ENCODE results near the gene KDM1B.

The KDM1B gene

DNA sequence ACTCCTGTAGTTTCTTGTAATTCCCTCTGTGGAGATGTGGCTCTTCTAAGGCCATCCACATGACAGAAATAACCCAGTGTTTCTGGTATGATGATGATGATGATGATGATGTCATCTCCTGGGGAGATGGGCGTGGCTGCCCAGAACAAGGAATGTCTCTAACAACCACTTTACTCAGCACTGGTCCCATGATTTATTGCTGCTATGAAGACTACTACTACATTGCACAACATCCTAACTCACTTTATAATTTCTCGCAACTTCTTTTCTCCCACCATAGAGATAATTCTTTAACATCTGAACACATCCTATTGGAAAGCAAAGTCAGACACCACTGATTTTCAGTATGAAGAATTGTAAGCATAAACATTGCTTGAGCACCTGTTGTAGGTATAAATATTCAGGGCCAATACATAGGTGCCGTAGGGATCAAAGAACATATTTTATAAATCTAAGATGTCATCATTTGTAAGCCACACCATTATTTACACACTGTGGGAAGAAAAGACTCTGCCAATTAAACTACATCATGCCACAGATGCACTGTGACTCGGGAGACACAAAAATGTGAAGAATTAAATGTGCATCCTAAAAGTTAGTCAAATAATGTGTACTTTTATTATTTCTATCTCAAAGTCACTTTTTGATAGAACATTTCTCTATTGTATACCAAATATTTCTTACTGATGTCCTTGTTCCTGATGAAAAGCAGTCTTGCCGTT, 6.8 kb upstream of the KDM1B start (continued):
- TF ChIP-seq, protein P1, sequence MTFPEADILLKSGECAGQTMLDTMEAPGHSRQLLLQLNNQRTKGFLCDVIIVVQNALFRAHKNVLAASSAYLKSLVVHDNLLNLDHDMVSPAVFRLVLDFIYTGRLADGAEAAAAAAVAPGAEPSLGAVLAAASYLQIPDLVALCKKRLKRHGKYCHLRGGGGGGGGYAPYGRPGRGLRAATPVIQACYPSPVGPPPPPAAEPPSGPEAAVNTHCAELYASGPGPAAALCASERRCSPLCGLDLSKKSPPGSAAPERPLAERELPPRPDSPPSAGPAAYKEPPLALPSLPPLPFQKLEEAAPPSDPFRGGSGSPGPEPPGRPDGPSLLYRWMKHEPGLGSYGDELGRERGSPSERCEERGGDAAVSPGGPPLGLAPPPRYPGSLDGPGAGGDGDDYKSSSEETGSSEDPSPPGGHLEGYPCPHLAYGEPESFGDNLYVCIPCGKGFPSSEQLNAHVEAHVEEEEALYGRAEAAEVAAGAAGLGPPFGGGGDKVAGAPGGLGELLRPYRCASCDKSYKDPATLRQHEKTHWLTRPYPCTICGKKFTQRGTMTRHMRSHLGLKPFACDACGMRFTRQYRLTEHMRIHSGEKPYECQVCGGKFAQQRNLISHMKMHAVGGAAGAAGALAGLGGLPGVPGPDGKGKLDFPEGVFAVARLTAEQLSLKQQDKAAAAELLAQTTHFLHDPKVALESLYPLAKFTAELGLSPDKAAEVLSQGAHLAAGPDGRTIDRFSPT (tag by site-specific recombination; IDR thresholded peaks at IDR 0.05) = no peak
- no peak for TF ChIP-seq ZNF777 (tag by site-specific recombination; IDR thresholded peaks at IDR 0.05; ENCODE audit: borderline replicate concordance)
- TF ChIP-seq, protein P2, sequence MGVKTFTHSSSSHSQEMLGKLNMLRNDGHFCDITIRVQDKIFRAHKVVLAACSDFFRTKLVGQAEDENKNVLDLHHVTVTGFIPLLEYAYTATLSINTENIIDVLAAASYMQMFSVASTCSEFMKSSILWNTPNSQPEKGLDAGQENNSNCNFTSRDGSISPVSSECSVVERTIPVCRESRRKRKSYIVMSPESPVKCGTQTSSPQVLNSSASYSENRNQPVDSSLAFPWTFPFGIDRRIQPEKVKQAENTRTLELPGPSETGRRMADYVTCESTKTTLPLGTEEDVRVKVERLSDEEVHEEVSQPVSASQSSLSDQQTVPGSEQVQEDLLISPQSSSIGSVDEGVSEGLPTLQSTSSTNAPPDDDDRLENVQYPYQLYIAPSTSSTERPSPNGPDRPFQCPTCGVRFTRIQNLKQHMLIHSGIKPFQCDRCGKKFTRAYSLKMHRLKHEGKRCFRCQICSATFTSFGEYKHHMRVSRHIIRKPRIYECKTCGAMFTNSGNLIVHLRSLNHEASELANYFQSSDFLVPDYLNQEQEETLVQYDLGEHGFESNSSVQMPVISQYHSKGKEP (tag by site-specific recombination; IDR thresholded peaks at IDR 0.05) = no peak
- TF ChIP-seq, protein P3, sequence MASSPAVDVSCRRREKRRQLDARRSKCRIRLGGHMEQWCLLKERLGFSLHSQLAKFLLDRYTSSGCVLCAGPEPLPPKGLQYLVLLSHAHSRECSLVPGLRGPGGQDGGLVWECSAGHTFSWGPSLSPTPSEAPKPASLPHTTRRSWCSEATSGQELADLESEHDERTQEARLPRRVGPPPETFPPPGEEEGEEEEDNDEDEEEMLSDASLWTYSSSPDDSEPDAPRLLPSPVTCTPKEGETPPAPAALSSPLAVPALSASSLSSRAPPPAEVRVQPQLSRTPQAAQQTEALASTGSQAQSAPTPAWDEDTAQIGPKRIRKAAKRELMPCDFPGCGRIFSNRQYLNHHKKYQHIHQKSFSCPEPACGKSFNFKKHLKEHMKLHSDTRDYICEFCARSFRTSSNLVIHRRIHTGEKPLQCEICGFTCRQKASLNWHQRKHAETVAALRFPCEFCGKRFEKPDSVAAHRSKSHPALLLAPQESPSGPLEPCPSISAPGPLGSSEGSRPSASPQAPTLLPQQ (tag by site-specific recombination; IDR thresholded peaks at IDR 0.05) = 0 out of 2 replicates have a peak, but pooled peaks have one; percentile 15
- 0 out of 2 replicates have a peak, but pooled peaks have one; percentile 46 for TF ChIP-seq KLF7 (tag by site-specific recombination; IDR thresholded peaks at IDR 0.05; ENCODE audit: borderline replicate concordance)
- no peak for TF ChIP-seq ZNF544 (tag by site-specific recombination; IDR thresholded peaks at IDR 0.05)
- no peak for TF ChIP-seq ZNF501 (tag by site-specific recombination; IDR thresholded peaks at IDR 0.05)
- TF ChIP-seq, protein P4, sequence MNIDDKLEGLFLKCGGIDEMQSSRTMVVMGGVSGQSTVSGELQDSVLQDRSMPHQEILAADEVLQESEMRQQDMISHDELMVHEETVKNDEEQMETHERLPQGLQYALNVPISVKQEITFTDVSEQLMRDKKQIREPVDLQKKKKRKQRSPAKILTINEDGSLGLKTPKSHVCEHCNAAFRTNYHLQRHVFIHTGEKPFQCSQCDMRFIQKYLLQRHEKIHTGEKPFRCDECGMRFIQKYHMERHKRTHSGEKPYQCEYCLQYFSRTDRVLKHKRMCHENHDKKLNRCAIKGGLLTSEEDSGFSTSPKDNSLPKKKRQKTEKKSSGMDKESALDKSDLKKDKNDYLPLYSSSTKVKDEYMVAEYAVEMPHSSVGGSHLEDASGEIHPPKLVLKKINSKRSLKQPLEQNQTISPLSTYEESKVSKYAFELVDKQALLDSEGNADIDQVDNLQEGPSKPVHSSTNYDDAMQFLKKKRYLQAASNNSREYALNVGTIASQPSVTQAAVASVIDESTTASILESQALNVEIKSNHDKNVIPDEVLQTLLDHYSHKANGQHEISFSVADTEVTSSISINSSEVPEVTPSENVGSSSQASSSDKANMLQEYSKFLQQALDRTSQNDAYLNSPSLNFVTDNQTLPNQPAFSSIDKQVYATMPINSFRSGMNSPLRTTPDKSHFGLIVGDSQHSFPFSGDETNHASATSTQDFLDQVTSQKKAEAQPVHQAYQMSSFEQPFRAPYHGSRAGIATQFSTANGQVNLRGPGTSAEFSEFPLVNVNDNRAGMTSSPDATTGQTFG (tag by site-specific recombination; IDR thresholded peaks at IDR 0.05; ENCODE audit: borderline replicate concordance) = no peak
- TF ChIP-seq ZEB2 (tag by site-specific recombination; IDR thresholded peaks at IDR 0.05) = peak; percentile 45; the same call in 1 of the 2 replicates
- TF ChIP-seq, protein P5, sequence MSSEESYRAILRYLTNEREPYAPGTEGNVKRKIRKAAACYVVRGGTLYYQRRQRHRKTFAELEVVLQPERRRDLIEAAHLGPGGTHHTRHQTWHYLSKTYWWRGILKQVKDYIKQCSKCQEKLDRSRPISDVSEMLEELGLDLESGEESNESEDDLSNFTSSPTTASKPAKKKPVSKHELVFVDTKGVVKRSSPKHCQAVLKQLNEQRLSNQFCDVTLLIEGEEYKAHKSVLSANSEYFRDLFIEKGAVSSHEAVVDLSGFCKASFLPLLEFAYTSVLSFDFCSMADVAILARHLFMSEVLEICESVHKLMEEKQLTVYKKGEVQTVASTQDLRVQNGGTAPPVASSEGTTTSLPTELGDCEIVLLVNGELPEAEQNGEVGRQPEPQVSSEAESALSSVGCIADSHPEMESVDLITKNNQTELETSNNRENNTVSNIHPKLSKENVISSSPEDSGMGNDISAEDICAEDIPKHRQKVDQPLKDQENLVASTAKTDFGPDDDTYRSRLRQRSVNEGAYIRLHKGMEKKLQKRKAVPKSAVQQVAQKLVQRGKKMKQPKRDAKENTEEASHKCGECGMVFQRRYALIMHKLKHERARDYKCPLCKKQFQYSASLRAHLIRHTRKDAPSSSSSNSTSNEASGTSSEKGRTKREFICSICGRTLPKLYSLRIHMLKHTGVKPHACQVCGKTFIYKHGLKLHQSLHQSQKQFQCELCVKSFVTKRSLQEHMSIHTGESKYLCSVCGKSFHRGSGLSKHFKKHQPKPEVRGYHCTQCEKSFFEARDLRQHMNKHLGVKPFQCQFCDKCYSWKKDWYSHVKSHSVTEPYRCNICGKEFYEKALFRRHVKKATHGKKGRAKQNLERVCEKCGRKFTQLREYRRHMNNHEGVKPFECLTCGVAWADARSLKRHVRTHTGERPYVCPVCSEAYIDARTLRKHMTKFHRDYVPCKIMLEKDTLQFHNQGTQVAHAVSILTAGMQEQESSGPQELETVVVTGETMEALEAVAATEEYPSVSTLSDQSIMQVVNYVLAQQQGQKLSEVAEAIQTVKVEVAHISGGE (tag by site-specific recombination; conservative IDR thresholded peaks at IDR 0.05; ENCODE audit: low read depth) = no peak
- no peak for TF ChIP-seq ZNF747 (tag by site-specific recombination; IDR thresholded peaks at IDR 0.05)
- peak; percentile 39; the same call in 1 of the 2 replicates for TF ChIP-seq ZNF324 (tag by site-specific recombination; IDR thresholded peaks at IDR 0.05)
- TF ChIP-seq, protein P6, sequence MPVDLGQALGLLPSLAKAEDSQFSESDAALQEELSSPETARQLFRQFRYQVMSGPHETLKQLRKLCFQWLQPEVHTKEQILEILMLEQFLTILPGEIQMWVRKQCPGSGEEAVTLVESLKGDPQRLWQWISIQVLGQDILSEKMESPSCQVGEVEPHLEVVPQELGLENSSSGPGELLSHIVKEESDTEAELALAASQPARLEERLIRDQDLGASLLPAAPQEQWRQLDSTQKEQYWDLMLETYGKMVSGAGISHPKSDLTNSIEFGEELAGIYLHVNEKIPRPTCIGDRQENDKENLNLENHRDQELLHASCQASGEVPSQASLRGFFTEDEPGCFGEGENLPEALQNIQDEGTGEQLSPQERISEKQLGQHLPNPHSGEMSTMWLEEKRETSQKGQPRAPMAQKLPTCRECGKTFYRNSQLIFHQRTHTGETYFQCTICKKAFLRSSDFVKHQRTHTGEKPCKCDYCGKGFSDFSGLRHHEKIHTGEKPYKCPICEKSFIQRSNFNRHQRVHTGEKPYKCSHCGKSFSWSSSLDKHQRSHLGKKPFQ (tag by site-specific recombination; IDR thresholded peaks at IDR 0.05) = no peak
- no peak for TF ChIP-seq ZNF660 (tag by site-specific recombination; IDR thresholded peaks at IDR 0.05)
- TF ChIP-seq ZNF10 (tag by site-specific recombination; IDR thresholded peaks at IDR 0.05) = no peak
- TF ChIP-seq, protein P7, sequence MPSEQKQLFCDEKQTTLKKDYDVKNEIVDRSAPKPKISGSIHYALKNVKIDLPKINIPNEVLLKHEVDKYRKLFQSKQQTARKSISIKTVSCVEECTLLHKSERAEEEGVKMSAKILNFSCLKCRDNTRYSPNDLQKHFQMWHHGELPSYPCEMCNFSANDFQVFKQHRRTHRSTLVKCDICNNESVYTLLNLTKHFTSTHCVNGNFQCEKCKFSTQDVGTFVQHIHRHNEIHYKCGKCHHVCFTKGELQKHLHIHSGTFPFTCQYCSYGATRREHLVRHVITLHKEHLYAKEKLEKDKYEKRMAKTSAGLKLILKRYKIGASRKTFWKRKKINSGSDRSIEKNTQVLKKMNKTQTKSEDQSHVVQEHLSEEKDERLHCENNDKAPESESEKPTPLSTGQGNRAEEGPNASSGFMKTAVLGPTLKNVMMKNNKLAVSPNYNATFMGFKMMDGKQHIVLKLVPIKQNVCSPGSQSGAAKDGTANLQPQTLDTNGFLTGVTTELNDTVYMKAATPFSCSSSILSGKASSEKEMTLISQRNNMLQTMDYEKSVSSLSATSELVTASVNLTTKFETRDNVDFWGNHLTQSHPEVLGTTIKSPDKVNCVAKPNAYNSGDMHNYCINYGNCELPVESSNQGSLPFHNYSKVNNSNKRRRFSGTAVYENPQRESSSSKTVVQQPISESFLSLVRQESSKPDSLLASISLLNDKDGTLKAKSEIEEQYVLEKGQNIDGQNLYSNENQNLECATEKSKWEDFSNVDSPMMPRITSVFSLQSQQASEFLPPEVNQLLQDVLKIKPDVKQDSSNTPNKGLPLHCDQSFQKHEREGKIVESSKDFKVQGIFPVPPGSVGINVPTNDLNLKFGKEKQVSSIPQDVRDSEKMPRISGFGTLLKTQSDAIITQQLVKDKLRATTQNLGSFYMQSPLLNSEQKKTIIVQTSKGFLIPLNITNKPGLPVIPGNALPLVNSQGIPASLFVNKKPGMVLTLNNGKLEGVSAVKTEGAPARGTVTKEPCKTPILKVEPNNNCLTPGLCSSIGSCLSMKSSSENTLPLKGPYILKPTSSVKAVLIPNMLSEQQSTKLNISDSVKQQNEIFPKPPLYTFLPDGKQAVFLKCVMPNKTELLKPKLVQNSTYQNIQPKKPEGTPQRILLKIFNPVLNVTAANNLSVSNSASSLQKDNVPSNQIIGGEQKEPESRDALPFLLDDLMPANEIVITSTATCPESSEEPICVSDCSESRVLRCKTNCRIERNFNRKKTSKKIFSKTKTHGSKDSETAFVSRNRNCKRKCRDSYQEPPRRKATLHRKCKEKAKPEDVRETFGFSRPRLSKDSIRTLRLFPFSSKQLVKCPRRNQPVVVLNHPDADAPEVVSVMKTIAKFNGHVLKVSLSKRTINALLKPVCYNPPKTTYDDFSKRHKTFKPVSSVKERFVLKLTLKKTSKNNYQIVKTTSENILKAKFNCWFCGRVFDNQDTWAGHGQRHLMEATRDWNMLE (tag by site-specific recombination; conservative IDR thresholded peaks at IDR 0.05; ENCODE audit: low read depth) = no peak
- TF ChIP-seq, protein P8, sequence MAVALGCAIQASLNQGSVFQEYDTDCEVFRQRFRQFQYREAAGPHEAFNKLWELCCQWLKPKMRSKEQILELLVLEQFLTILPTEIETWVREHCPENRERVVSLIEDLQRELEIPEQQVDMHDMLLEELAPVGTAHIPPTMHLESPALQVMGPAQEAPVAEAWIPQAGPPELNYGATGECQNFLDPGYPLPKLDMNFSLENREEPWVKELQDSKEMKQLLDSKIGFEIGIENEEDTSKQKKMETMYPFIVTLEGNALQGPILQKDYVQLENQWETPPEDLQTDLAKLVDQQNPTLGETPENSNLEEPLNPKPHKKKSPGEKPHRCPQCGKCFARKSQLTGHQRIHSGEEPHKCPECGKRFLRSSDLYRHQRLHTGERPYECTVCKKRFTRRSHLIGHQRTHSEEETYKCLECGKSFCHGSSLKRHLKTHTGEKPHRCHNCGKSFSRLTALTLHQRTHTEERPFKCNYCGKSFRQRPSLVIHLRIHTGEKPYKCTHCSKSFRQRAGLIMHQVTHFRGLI (tag by site-specific recombination; IDR thresholded peaks at IDR 0.05) = no peak
- no peak for TF ChIP-seq ZFP69B (tag by site-specific recombination; IDR thresholded peaks at IDR 0.05)
